SK-N-MC (cell line): ENCODE results near the gene CPEB1.
"Not testable (repeated sequence)": the region's sequence is repeated elsewhere in the genome, so short reads cannot be mapped to it uniquely, and the experiment has no call there.

ENCODE experiments used
- DNase-seq: peaks from one replicate; pipeline ENCODE4 v3.0.0-alpha.2; 2011; ENCODE audit warnings: low read depth, low spot score
- H3K27ac ChIP-seq: fragments of 200-600 bp; sonication (generic); 2 replicates; pipeline ENCODE4 v1.5.1; 2016; ENCODE audit warnings: mixed run types
- H3K36me3 ChIP-seq: fragments of 200-600 bp; sonication (generic); 2 replicates; pipeline ENCODE4 v1.6.1; 2017; ENCODE audit warnings: antibody characterized with exemption, low read length, mixed read lengths; ENCODE audit not compliant: insufficient read depth
- H3K4me3 ChIP-seq: fragments of 200-600 bp; sonication (generic); 2 replicates; pipeline ENCODE4 v1.5.1; 2016
- H3K9ac ChIP-seq: fragments of 200-600 bp; sonication (generic); 2 replicates; pipeline ENCODE4 v1.8.0; 2017; ENCODE audit warnings: mixed run types, mixed read lengths; ENCODE audit not compliant: insufficient read length
- H3K9me3 ChIP-seq: fragments of 200-600 bp; sonication (generic); 2 replicates; pipeline ENCODE4 v1.6.1; 2017; ENCODE audit warnings: low read depth, mild to moderate bottlenecking, antibody characterized with exemption, low read length, moderate library complexity, mixed read lengths

CPEB1 gene

DNA sequence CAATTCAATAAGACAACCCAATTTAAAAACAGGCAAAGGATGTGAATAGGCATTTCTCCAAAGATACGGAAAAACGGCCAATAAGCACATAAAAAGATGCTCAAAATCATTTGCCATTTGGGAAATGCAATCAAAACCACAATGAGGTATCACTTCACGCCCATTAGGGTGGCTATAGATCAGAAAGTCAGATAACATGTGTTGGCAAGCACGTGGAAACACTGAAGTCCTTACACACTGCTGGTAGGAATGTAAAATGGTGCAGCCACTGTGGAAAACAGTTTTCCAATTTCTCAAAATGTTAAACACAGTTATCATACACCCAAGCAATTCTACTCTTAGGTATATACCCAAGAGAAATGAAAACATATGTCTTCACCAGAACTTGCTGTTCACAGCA lies 146.4 kb downstream of the CPEB1 start:
- H3K36me3 ChIP-seq, H3K27ac ChIP-seq, H3K9me3 ChIP-seq, H3K4me3 ChIP-seq, H3K9ac ChIP-seq, DNase-seq: not testable (repeated sequence)

DNA sequence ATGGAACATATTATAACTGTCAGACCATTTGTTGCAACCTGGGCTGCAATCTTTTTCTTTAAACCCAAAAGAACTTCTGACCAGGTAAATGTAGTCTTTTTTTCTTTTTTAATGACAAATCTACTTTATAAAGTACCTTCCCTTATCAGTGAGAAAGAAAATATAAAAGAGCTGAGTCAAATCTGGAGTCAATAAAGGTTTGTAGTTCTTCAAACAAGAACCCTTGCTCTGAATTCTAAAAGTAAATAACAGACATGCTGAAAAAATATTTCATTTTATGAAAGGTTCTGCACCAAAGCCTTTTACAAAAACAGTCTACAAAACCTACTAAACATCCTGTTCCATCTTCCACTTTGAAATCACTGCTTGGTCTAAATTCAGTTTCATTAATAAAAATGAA lies 149.2 kb downstream of the CPEB1 start:
- H3K9ac ChIP-seq, H3K27ac ChIP-seq, H3K4me3 ChIP-seq, DNase-seq, H3K9me3 ChIP-seq, H3K36me3 ChIP-seq: not testable (repeated sequence)
